ENCODE data around the gene PACRG. TPM values are rescaled to one million over a fixed set of nuclear protein-coding genes. Genes with fewer than 3 reads are reported as not detected.

PACRG gene
- total and polyA plus RNA-seq, 2 experiments from 2014 or later: 0.17 to 0.68 TPM

- TF ChIP-seq ZNF462 (CRISPR knock-in tag; IDR thresholded peaks at IDR 0.05) (no peak), CREB1 (CRISPR knock-in tag; IDR thresholded peaks at IDR 0.05; ENCODE audit: low read depth) (no peak)
Measured at GRCh38 chr6:163193326-163193725, 465.6 kb downstream of the PACRG start (continued).

GRCh38 chr6:163195721-163196691 is 468.2 kb downstream of the PACRG start:
- Histone ChIP-seq H2AFZ (peak overlapping the region; percentile 38; the same call in 1 of the 2 replicates), H4K20me1 (replicated peaks; ENCODE audit: insufficient read depth) (no peaks in the 10 kb centered on the region), H3K27ac (ENCODE audit: low read depth) (no peak overlapping the region), H3K27me3 (ENCODE audit: insufficient read depth) (no peaks in the 10 kb centered on the region), H3K4me1 (ENCODE audit: insufficient read depth) (no peaks in the 10 kb centered on the region), H3K4me2 (no peak overlapping the region), H3K79me2 (replicated peaks; ENCODE audit: insufficient read depth) (no peaks in the 10 kb centered on the region), H3K9me2 (ENCODE audit: insufficient read depth) (peaks cover 6% of the 10 kb centered on the region; the same call in 1 of the 2 replicates), H3K4me3 (no peak overlapping the region), H3F3A (replicated peaks; ENCODE audit: low read depth) (no peaks in the 10 kb centered on the region), H3K36me3 (ENCODE audit: insufficient read depth) (no peaks in the 10 kb centered on the region)
- no peak overlapping the region for H3K27ac Mint-ChIP-seq
- no peaks in the 10 kb centered on the region for H3K27me3 Mint-ChIP-seq (ENCODE audit: insufficient read depth, low read depth, poor library complexity)
- peak; percentile 36; the same call in 2 of the 3 replicates for ATAC-seq
- no peaks in the 10 kb centered on the region for H3K9me3 Mint-ChIP-seq
- no peak for TF ChIP-seq POLR2AphosphoS5 (IDR thresholded peaks at IDR 0.05; ENCODE audit: low read depth)
- no peak for TF ChIP-seq ZNF114 (CRISPR knock-in tag; IDR thresholded peaks at IDR 0.05)
- peak in 1 of 2 experiments; percentile 24; a peak in 1 of 4 replicates for TF ChIP-seq CTCF (conservative IDR thresholded peaks at IDR 0.05; ENCODE audit: low read depth in 2 of 2)
- no peak for TF ChIP-seq EZH2phosphoT487 (IDR thresholded peaks at IDR 0.05; ENCODE audit: unreplicated experiment)
- no peak for TF ChIP-seq NANOG (IDR thresholded peaks at IDR 0.05; ENCODE audit: borderline replicate concordance)
- H3K4me3 Mint-ChIP-seq: no peak overlapping the region
- H3K36me3 Mint-ChIP-seq (ENCODE audit: low read depth): no peaks in the 10 kb centered on the region
- H3K4me1 Mint-ChIP-seq: peaks cover 3% of the 10 kb centered on the region; the same call in 2 of the 3 replicates
- no peak for DNase-seq (ENCODE audit: low spot score)
